H1 (cell line): Measurements from ENCODE around the gene ARHGAP26. TPM values are rescaled to one million over a fixed set of nuclear protein-coding genes. Genes with fewer than 3 reads are reported as not detected.

Experiments used
- BACH1 ChIP-seq: IDR thresholded peaks from 2 replicates; pipeline ENCODE4 v1.6.1; 2012; ENCODE audit warnings: low read length, improper control_type of control experiment
- CBX5 ChIP-seq: fragments of 300-800, 300-1000 bp; sonication (generic); IDR thresholded peaks from 2 replicates; pipeline ENCODE4 v1.7.1; 2016; ENCODE audit warnings: antibody characterized with exemption, low read length, low read depth
- CREB1 ChIP-seq: IDR thresholded peaks from 2 replicates; pipeline ENCODE4 v1.6.1; 2012; ENCODE audit warnings: inconsistent platforms
- polyA plus RNA-seq, 7 experiments: library from polyadenylated mRNA; depleted of rRNA in 3 of 7; stranded (reverse) in 5 of 7; unstranded in 2 of 7; fragments of >200 nt in 5 of 7; fragments of 200-250 nt in 2 of 7; gene quantifications; 1 replicate in 5 of 7; 2 replicates in 1 of 7; 4 replicates in 1 of 7; pipeline versions ENCODE4 v1.2.1 to v1.2.3, GENCODE V29; 2011 to 2013; ENCODE audit warnings: missing spikeins in 2 of 7, mixed read lengths in 2 of 7
- total RNA-seq: library from RNA; stranded (reverse); fragmentation: NEBNext Ultra II Directional; extraction: Animal tissue kit (Norgen Biotek cat#: 25700); gene quantifications from 2 replicates; pipeline ENCODE4 v1.2.1, GENCODE V29; 2021

The ARHGAP26 gene
- total and polyA plus RNA-seq, 2 of the 8 experiments (the other 6 are each of a cell fraction or from before 2014, with no cell fraction given) = 7.1 to 24.8 TPM

DNA sequence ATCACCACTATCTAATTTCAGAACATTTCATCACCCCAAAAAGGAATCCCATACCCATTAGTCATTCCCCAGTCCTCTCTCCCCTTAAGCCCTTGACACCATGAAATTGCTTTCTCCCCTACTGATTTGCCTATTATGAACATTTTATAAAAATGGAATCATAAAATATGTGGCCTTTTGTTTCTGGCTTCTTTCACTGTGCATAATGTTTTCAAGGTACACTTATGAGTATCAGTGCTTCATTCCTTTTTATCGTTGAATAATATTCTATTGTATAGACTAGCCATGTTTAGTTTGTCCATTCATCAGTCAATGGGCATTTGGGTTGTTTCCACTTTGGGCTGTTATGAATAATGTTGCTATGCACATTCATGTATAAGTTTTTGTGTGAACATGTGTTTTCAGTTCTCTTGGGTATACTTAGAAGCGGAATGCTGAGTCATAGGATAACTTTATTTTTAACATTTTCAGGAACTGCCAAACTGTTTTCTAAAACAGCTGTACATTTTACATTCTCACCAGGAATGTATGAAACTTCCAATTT lies 43.9 kb upstream of the ARHGAP26 start (continued):
- TF ChIP-seq CBX5 = no peak
- TF ChIP-seq BACH1 = no peak
- TF ChIP-seq CREB1 = no peak
